H1 (cell line): ENCODE data around the gene IFT172. TPM values are rescaled to one million over a fixed set of nuclear protein-coding genes. Genes with fewer than 3 reads are reported as not detected.

Source experiments
- CTCF ChIA-PET: fragments of 300-600 bp; sonication (Branson Sonifier 250); formaldehyde crosslinking; loops from one replicate; lab custom pipeline; 2021; ENCODE audit not compliant: partially characterized antibody; lab: Charles Lee
- POLR2A ChIA-PET: fragments of 300-600 bp; sonication (Branson Sonifier 250); formaldehyde crosslinking; loops from one replicate; lab custom pipeline; 2021; ENCODE audit warnings: inconsistent platforms; ENCODE audit not compliant: partially characterized antibody; lab: Charles Lee
- DNase-seq, 2 experiments: peaks; one replicate each; pipeline versions ENCODE4 v3.0.0 to v3.0.0-alpha.2; 2010 to 2022; ENCODE audit warnings: low spot score in 2 of 2, low read depth in 1 of 2, mixed read lengths in 1 of 2
- FAIRE-seq: peaks from 2 replicates; lab custom pipeline; 2011; peaks lifted over from hg19 to GRCh38; lab: Jason Lieb, UNC
- H2AFZ ChIP-seq: 2 replicates; pipeline ENCODE4 v1.8.1; 2012; ENCODE audit warnings: low read length, inconsistent platforms
- H2AK5ac ChIP-seq: 2 replicates; pipeline ENCODE4 v1.6.1; 2013; ENCODE audit warnings: low read depth, low read length
- H2BK120ac ChIP-seq: replicated peaks from 2 replicates; pipeline ENCODE3; 2013; ENCODE audit warnings: low read depth, low read length, inconsistent platforms
- H2BK12ac ChIP-seq: 2 replicates; pipeline ENCODE4 v1.6.1; 2013; ENCODE audit warnings: low read depth, low read length
- H2BK15ac ChIP-seq: 2 replicates; pipeline ENCODE4 v1.6.1; 2013; ENCODE audit warnings: low read length
- H2BK20ac ChIP-seq: 2 replicates; pipeline ENCODE4 v1.6.1; 2013; ENCODE audit warnings: low read length
- H2BK5ac ChIP-seq: 2 replicates; pipeline ENCODE4 v1.6.1; 2013; ENCODE audit warnings: low read depth, low read length
- H3K14ac ChIP-seq: 2 replicates; pipeline ENCODE4 v1.6.1; 2013; ENCODE audit warnings: inconsistent platforms; ENCODE audit not compliant: insufficient read length
- H3K18ac ChIP-seq: 2 replicates; pipeline ENCODE4 v1.6.1; 2013; ENCODE audit warnings: low read length; ENCODE audit errors: extremely low read depth
- H3K23ac ChIP-seq: 2 replicates; pipeline ENCODE4 v1.6.1; 2013; ENCODE audit warnings: inconsistent platforms; ENCODE audit not compliant: insufficient read length
- H3K23me2 ChIP-seq: 2 replicates; pipeline ENCODE4 v1.6.1; 2013; ENCODE audit warnings: low read depth, low read length
- H3K27ac ChIP-seq: 2 replicates; pipeline ENCODE4 v1.6.1; 2011; ENCODE audit warnings: low read depth, low read length, inconsistent platforms
- H3K27me3 ChIP-seq, 4 experiments: replicated peaks in 1 of 4; 1 replicate in 1 of 4; 2 replicates in 3 of 4; pipeline versions ENCODE4 v1.6.1 to v1.8.1; 2011 to 2013; ENCODE audit warnings: low read length in 3 of 4, mild to moderate bottlenecking in 3 of 4, inconsistent platforms in 2 of 4, mixed read lengths in 2 of 4, moderate library complexity in 1 of 4; ENCODE audit not compliant: control insufficient read depth in 3 of 4, insufficient read depth in 3 of 4; ENCODE audit errors: extremely low read depth in 1 of 4
- H3K36me3 ChIP-seq, 4 experiments: 2 replicates each; pipeline versions ENCODE4 v1.6.1 to v1.8.1; 2011 to 2013; ENCODE audit warnings: mild to moderate bottlenecking in 4 of 4, low read length in 3 of 4, moderate library complexity in 2 of 4, control low read depth in 1 of 4, inconsistent platforms in 1 of 4; ENCODE audit not compliant: insufficient read depth in 4 of 4, control insufficient read depth in 2 of 4
- H3K4ac ChIP-seq: replicated peaks from 2 replicates; pipeline ENCODE3; 2013; ENCODE audit warnings: low read length, low read depth, mixed read lengths, inconsistent platforms; ENCODE audit not compliant: insufficient read length
- H3K4me1 ChIP-seq, 4 experiments: replicated peaks in 1 of 4; 1 replicate in 1 of 4; 2 replicates in 3 of 4; pipeline versions ENCODE4 v1.6.1 to v1.8.1; 2011 to 2013; ENCODE audit warnings: low read length in 3 of 4, inconsistent platforms in 2 of 4, mixed read lengths in 1 of 4; ENCODE audit not compliant: insufficient read depth in 4 of 4, control insufficient read depth in 3 of 4
- H3K4me2 ChIP-seq, 2 experiments: 2 replicates each; pipeline versions ENCODE4 v1.6.1 to v1.8.1; 2011 to 2013; ENCODE audit warnings: low read depth in 2 of 2, low read length in 2 of 2, control low read depth in 1 of 2, inconsistent platforms in 1 of 2, mild to moderate bottlenecking in 1 of 2; ENCODE audit not compliant: insufficient read depth in 1 of 2
- H3K4me3 ChIP-seq, 4 experiments: fragments of 200-600, 300-600 bp in 1 of 4; sonication (generic), shearing (Covaris generic), sonication (Bioruptor Twin) in 1 of 4; 2 replicates each; pipeline versions ENCODE4 v1.5.1 to v1.8.1; 2011 to 2016; ENCODE audit warnings: low read length in 4 of 4, low read depth in 3 of 4, control low read depth in 2 of 4, inconsistent platforms in 2 of 4, mild to moderate bottlenecking in 2 of 4, mixed read lengths in 1 of 4, moderate library complexity in 1 of 4; ENCODE audit not compliant: insufficient read depth in 2 of 4; ENCODE audit errors: extremely low read depth in 1 of 4
- H3K56ac ChIP-seq: replicated peaks from 2 replicates; pipeline ENCODE3; 2013; ENCODE audit warnings: low read depth, mild to moderate bottlenecking, mixed read lengths, low read length, inconsistent platforms; ENCODE audit not compliant: insufficient read length
- H3K79me1 ChIP-seq: 2 replicates; pipeline ENCODE4 v1.6.1; 2013; ENCODE audit warnings: low read depth, low read length, control low read depth
- H3K79me2 ChIP-seq, 2 experiments: 2 replicates each; pipeline versions ENCODE4 v1.6.1 to v1.8.1; 2012 to 2013; ENCODE audit warnings: low read length in 2 of 2, mild to moderate bottlenecking in 2 of 2, inconsistent platforms in 1 of 2; ENCODE audit not compliant: insufficient read depth in 2 of 2, control insufficient read depth in 1 of 2
- H3K9ac ChIP-seq, 4 experiments: replicated peaks in 1 of 4; 1 replicate in 1 of 4; 2 replicates in 3 of 4; pipeline versions ENCODE4 v1.6.1 to v1.8.1; 2011 to 2013; ENCODE audit warnings: low read depth in 3 of 4, low read length in 3 of 4, control low read depth in 2 of 4, mild to moderate bottlenecking in 2 of 4, moderate library complexity in 2 of 4, inconsistent platforms in 1 of 4; ENCODE audit errors: extremely low read depth in 1 of 4
- H3K9me3 ChIP-seq, 2 experiments: 2 replicates each; pipeline versions ENCODE4 v1.6.1 to v1.8.1; 2012 to 2013; ENCODE audit warnings: mild to moderate bottlenecking in 2 of 2, moderate library complexity in 2 of 2, control low read depth in 1 of 2, inconsistent platforms in 1 of 2, low read depth in 1 of 2, low read length in 1 of 2, mixed read lengths in 1 of 2; ENCODE audit not compliant: insufficient read depth in 2 of 2
- H4K20me1 ChIP-seq, 2 experiments: replicated peaks in 1 of 2; 2 replicates each; pipeline versions ENCODE3 to v1.8.1; 2011 to 2013; ENCODE audit warnings: inconsistent platforms in 2 of 2, low read length in 2 of 2, mild to moderate bottlenecking in 1 of 2; ENCODE audit not compliant: insufficient read depth in 2 of 2, control insufficient read depth in 1 of 2
- H4K5ac ChIP-seq: 2 replicates; pipeline ENCODE4 v1.6.1; 2013; ENCODE audit warnings: low read length, low read depth, mixed read lengths, inconsistent platforms; ENCODE audit not compliant: insufficient read length
- H4K8ac ChIP-seq: 2 replicates; pipeline ENCODE4 v1.8.0; 2013; ENCODE audit warnings: mild to moderate bottlenecking, moderate library complexity, low read length, inconsistent platforms; ENCODE audit not compliant: insufficient read depth; ENCODE audit errors: extremely low read depth
- H4K91ac ChIP-seq: replicated peaks from 2 replicates; pipeline ENCODE3; 2013; ENCODE audit warnings: low read length, mixed read lengths, inconsistent platforms; ENCODE audit not compliant: insufficient read length
- BACH1 ChIP-seq: IDR thresholded peaks from 2 replicates; pipeline ENCODE4 v1.6.1; 2012; ENCODE audit warnings: low read length, improper control_type of control experiment
- CBX5 ChIP-seq: fragments of 300-800, 300-1000 bp; sonication (generic); IDR thresholded peaks from 2 replicates; pipeline ENCODE4 v1.7.1; 2016; ENCODE audit warnings: antibody characterized with exemption, low read length, low read depth
- CEBPB ChIP-seq: IDR thresholded peaks from 2 replicates; pipeline ENCODE4 v1.6.1; 2012; ENCODE audit warnings: low read depth, low read length
- CHD1 ChIP-seq: IDR thresholded peaks from 2 replicates; pipeline ENCODE4 v1.6.1; 2012; ENCODE audit warnings: low read depth, low read length, improper control_type of control experiment
- EP300 ChIP-seq, 2 experiments: IDR thresholded peaks; 1 replicate in 1 of 2; 2 replicates in 1 of 2; pipeline ENCODE4 v1.6.1; 2011 to 2012; ENCODE audit warnings: low read depth in 2 of 2, low read length in 2 of 2, mild to moderate bottlenecking in 2 of 2, borderline replicate concordance in 1 of 2, inconsistent platforms in 1 of 2, moderate library complexity in 1 of 2
- FOSL1 ChIP-seq: IDR thresholded peaks from 2 replicates; pipeline ENCODE4 v1.6.1; 2011; ENCODE audit warnings: mild to moderate bottlenecking, low read depth, low read length, moderate library complexity; ENCODE audit not compliant: insufficient read depth
- KDM5A ChIP-seq: fragments of 200-600 bp; IDR thresholded peaks from 2 replicates; pipeline ENCODE4 v1.7.1; 2012; ENCODE audit warnings: mild to moderate bottlenecking, low read length, inconsistent platforms, mixed read lengths
- PHF8 ChIP-seq: fragments of 200-600 bp; sonication (generic); conservative IDR thresholded peaks from 2 replicates; pipeline ENCODE4 v1.7.1; 2012; ENCODE audit warnings: low read depth, mild to moderate bottlenecking, inconsistent platforms, low read length, moderate library complexity
- RNF2 ChIP-seq: fragments of 200-900, 300-1000 bp; sonication (generic); IDR thresholded peaks from 2 replicates; pipeline ENCODE4 v1.7.1; 2016; ENCODE audit warnings: borderline replicate concordance, low read depth, mild to moderate bottlenecking, antibody characterized with exemption, low read length; ENCODE audit not compliant: poor library complexity, severe bottlenecking; ENCODE audit errors: missing control alignments
- SIX5 ChIP-seq: IDR thresholded peaks from 2 replicates; pipeline ENCODE4 v1.6.1; 2011; ENCODE audit warnings: mild to moderate bottlenecking, low read depth, low read length
- SP1 ChIP-seq: IDR thresholded peaks from 2 replicates; pipeline ENCODE4 v1.6.1; 2011; ENCODE audit warnings: low read depth, low read length
- YY1 ChIP-seq: IDR thresholded peaks from 2 replicates; pipeline ENCODE4 v1.6.1; 2011; ENCODE audit warnings: low read depth, mild to moderate bottlenecking, low read length
- WGBS, 2 experiments: shearing (Covaris generic) in 1 of 2; methylation state at CpG; one replicate each; pipeline versions ENCODE4 v1.1.6 to v1.1.7; 2013 to 2015; ENCODE audit warnings: low lambda C conversion rate in 2 of 2, mixed read lengths in 2 of 2, inconsistent platforms in 1 of 2, low coverage in 1 of 2, missing lambda C conversion rate in 1 of 2; ENCODE audit not compliant: insufficient replicate concordance in 2 of 2, insufficient coverage in 1 of 2, insufficient read length in 1 of 2; ENCODE audit errors: extremely low coverage in 1 of 2, missing lambda C conversion rate in 1 of 2; 5-methylcytosine and 5-hydroxymethylcytosine counted together
- polyA plus RNA-seq, 7 experiments: library from polyadenylated mRNA; depleted of rRNA in 3 of 7; stranded (reverse) in 5 of 7; unstranded in 2 of 7; fragments of >200 nt in 5 of 7; fragments of 200-250 nt in 2 of 7; gene quantifications; 1 replicate in 5 of 7; 2 replicates in 1 of 7; 4 replicates in 1 of 7; pipeline versions ENCODE4 v1.2.1 to v1.2.3, GENCODE V29; 2011 to 2013; ENCODE audit warnings: missing spikeins in 2 of 7, mixed read lengths in 2 of 7
- total RNA-seq: library from RNA; stranded (reverse); fragmentation: NEBNext Ultra II Directional; extraction: Animal tissue kit (Norgen Biotek cat#: 25700); gene quantifications from 2 replicates; pipeline ENCODE4 v1.2.1, GENCODE V29; 2021
- TF ChIP-seq, protein P1 (sequence below): IDR thresholded peaks from 2 replicates; pipeline ENCODE4 v1.6.1; 2011; ENCODE audit warnings: low read length, improper control_type of control experiment

The IFT172 gene
- total and polyA plus RNA-seq, 2 of the 8 experiments (the other 6 are each of a cell fraction or from before 2014, with no cell fraction given) = 13.5 to 14.0 TPM

DNA sequence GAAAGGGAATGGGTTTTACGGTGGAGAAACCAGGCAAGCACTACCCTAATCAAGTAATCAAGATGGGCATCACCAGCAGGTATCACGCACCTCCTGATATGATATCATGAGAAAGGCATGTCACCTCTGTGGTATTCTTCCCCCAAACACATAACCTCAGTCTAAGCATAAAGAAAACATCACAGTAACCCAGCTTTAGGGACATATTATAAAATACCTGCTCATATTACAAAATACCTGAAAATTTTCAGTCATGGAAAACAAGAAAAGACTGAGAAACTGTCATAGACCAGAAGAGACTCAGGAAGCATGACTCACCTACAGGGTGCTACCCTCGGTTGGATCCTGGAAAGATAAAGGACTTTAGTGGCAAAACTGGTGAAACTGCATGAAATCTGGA is 37.6 kb upstream of the IFT172 start:
- Histone ChIP-seq H3K23ac (no peak overlapping the region), H2BK12ac (no peak overlapping the region), H2AFZ (no peak overlapping the region), H2BK120ac (no peak overlapping the region), H3K79me1 (no peaks in the 10 kb centered on the region), H3K23me2 (no peaks in the 10 kb centered on the region), H2BK15ac (no peak overlapping the region), H3K9me3 (no peaks in the 10 kb centered on the region), H3K27ac (no peak overlapping the region), H3K14ac (no peak overlapping the region), H2BK20ac (no peak overlapping the region), H4K5ac (no peak overlapping the region), H4K91ac (no peak overlapping the region), H3K56ac (peak overlapping the region; percentile 49), H3K4me1 (no peaks in the 10 kb centered on the region), H3K4me3 (no peak overlapping the region), H2AK5ac (no peak overlapping the region), H4K8ac (no peak overlapping the region), H2BK5ac (no peak overlapping the region), H3K79me2 (no peaks in the 10 kb centered on the region), H4K20me1 (no peaks in the 10 kb centered on the region), H3K18ac (no peak overlapping the region), H3K27me3 (no peaks in the 10 kb centered on the region), H3K9ac (no peak overlapping the region), H3K4ac (no peak overlapping the region), H3K4me2 (no peak overlapping the region), H3K36me3 (no peaks in the 10 kb centered on the region)
- ChIA-PET POLR2A (interaction anchor here (0.7 to 1.2 kb wide), 2 partner anchors 55 to 136 kb away, joined by 3 to 5 read pairs; partner anchors contain the start of gene SUPT7L), CTCF (interaction anchor here (0.7 kb wide), 1 partner anchor 71 kb away, joined by 3 read pairs; no protein-coding TSS in a partner anchor)
- DNase-seq (no peak), FAIRE-seq (no peak)
- 83% methylated on average over 3 of the region's 3 CpGs; no CpG with 5 or more reads in 1 of the 2 experiments for WGBS, 2 experiments
- TF ChIP-seq SIX5 (no peak), RNF2 (no peak), EP300 (IDR thresholded peaks at IDR 0.05; ENCODE audit: borderline replicate concordance in 1 of 2, low read depth in 2 of 2, low read length in 2 of 2) (no peak), CEBPB (no peak), FOSL1 (no peak), CHD1 (no peak), KDM5A (no peak), SP1 (no peak), BACH1 (no peak), YY1 (no peak), CBX5 (no peak), PHF8 (no peak)
- TF ChIP-seq, protein P1, sequence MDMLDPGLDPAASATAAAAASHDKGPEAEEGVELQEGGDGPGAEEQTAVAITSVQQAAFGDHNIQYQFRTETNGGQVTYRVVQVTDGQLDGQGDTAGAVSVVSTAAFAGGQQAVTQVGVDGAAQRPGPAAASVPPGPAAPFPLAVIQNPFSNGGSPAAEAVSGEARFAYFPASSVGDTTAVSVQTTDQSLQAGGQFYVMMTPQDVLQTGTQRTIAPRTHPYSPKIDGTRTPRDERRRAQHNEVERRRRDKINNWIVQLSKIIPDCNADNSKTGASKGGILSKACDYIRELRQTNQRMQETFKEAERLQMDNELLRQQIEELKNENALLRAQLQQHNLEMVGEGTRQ = no peak
